NCI-H774 (cell line): ENCODE results near the gene SETBP1.
A peak's percentile ranks its signal among the peaks of the same experiment; 100 is the strongest.

Experiments
- DNase-seq: peaks from one replicate; lab custom pipeline; 2025; lab: John Stamatoyannopoulos, UW

SETBP1 gene

GRCh38 chr18:44937960-44938719, 257.5 kb downstream of the SETBP1 start:
- no peak for DNase-seq

GRCh38 chr18:44938720-44939665, 258.3 kb downstream of the SETBP1 start:
- DNase-seq = peak; percentile 48

GRCh38 chr18:44941516-44941915, 260.8 kb downstream of the SETBP1 start:
- no peak for DNase-seq

- no peak for DNase-seq
Observed at GRCh38 chr18:44942073-44942472, 261.4 kb downstream of the SETBP1 start.

GRCh38 chr18:44943311-44943881, 262.7 kb downstream of the SETBP1 start:
- DNase-seq = no peak

- no peak for DNase-seq
Observed at GRCh38 chr18:44944461-44944860, 263.8 kb downstream of the SETBP1 start.

- DNase-seq = peak; percentile 78
Observed at GRCh38 chr18:44945888-44946401, 265.3 kb downstream of the SETBP1 start.

GRCh38 chr18:44946529-44947113, 265.9 kb downstream of the SETBP1 start:
- DNase-seq = peak; percentile 87

GRCh38 chr18:44949967-44950366, 269.3 kb downstream of the SETBP1 start:
- no peak for DNase-seq

- no peak for DNase-seq
Observed at GRCh38 chr18:44950685-44951195, 270.1 kb downstream of the SETBP1 start.

GRCh38 chr18:44951748-44952147, 271.1 kb downstream of the SETBP1 start:
- DNase-seq = no peak

GRCh38 chr18:44954257-44954656, 273.6 kb downstream of the SETBP1 start:
- DNase-seq = no peak

- DNase-seq = no peak
Observed at GRCh38 chr18:44955825-44956224, 275.1 kb downstream of the SETBP1 start.

- no peak for DNase-seq
Observed at GRCh38 chr18:44957025-44957424, 276.3 kb downstream of the SETBP1 start.

GRCh38 chr18:44957461-44957860, 276.8 kb downstream of the SETBP1 start:
- no peak for DNase-seq

- DNase-seq = no peak
Observed at GRCh38 chr18:44958040-44958439, 277.4 kb downstream of the SETBP1 start.

- DNase-seq = no peak
Observed at GRCh38 chr18:44958455-44958854, 277.8 kb downstream of the SETBP1 start.

- DNase-seq = no peak
Observed at GRCh38 chr18:44959013-44959412, 278.3 kb downstream of the SETBP1 start.

GRCh38 chr18:44960580-44960979, 279.9 kb downstream of the SETBP1 start:
- DNase-seq = no peak

GRCh38 chr18:44961288-44961995, 280.8 kb downstream of the SETBP1 start:
- no peak for DNase-seq

- DNase-seq = no peak
Observed at GRCh38 chr18:44967599-44967998, 286.9 kb downstream of the SETBP1 start.
